Astrocyte of the spinal cord (primary cell): ENCODE measurements around the gene BRINP2.

Source experiments
- DNase-seq: peaks from one replicate; pipeline ENCODE4 v3.0.0; 2011; ENCODE audit warnings: low read depth, low spot score
- H3K4me3 ChIP-seq: 2 replicates; pipeline ENCODE4 v1.5.1; 2011; ENCODE audit warnings: low read depth, mild to moderate bottlenecking, low read length, moderate library complexity
- CTCF ChIP-seq: IDR thresholded peaks from 2 replicates; pipeline ENCODE4 v1.5.1; 2012; ENCODE audit warnings: low read depth, mild to moderate bottlenecking, low read length, inconsistent platforms
- in situ Hi-C: cut with HindIII; loops from 2 replicates; pipeline ENCODE4 v1.10.0; 2017; ENCODE audit warnings: low sequenced_read_pairs

The BRINP2 gene

DNA sequence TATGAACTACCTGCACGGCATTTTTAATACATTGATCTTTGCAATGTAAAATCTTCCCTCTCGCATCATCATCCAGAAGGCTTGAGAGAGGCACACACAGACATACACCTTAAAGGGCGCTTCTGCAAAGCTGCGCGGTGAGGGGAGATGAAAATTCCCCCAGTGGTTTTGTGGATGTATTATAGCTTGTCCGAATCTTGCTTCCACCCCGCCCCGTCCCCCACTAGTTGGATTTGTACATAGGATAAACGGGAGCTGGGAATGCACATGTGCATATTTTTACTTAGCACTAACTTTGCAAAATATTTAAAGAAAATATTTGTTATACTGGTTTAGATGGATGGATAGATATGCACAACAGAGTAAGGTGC, 5.7 kb upstream of the BRINP2 start:
- TF ChIP-seq CTCF = no peak
- in situ Hi-C loops = no loop called here
- H3K4me3 ChIP-seq = peak overlapping the region; percentile 23
- DNase-seq = no peak

- no peak for TF ChIP-seq CTCF
- no peak overlapping the region for H3K4me3 ChIP-seq
- in situ Hi-C loops = no loop called here
- DNase-seq = no peak
These were observed 872 bp downstream of the BRINP2 start for GRCh38 chr1:177171536-177172123.

GRCh38 chr1:177172272-177172671, 1.5 kb downstream of the BRINP2 start:
- DNase-seq = no peak
- in situ Hi-C loops = no loop called here
- no peak overlapping the region for H3K4me3 ChIP-seq
- TF ChIP-seq CTCF = no peak

DNA sequence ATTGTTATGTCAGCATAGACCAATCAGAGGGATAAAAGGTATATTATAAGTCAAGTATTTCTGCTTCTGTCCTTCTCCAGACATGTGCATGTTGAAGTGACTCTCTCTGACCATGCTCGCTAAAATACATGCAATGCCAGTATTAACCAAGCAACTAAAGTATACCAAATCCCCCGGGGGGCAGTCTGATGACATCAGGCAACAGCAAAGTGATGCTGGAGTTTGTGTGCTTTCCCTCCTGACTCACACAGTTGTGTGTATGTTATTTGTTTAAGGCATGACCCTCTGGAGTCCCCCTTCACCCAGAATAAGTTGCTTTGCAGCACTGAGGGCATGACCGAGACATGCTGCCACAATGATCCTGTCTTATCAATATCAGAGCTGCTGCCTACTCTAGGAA, 2.1 kb downstream of the BRINP2 start:
- in situ Hi-C loops = no loop called here
- no peak for DNase-seq
- TF ChIP-seq CTCF = no peak
- no peak overlapping the region for H3K4me3 ChIP-seq

GRCh38 chr1:177173976-177174375, 3.2 kb downstream of the BRINP2 start:
- H3K4me3 ChIP-seq = no peak overlapping the region
- in situ Hi-C loops = no loop called here
- no peak for TF ChIP-seq CTCF
- no peak for DNase-seq

- H3K4me3 ChIP-seq = no peak overlapping the region
- no peak for TF ChIP-seq CTCF
- DNase-seq = no peak
- in situ Hi-C loops = no loop called here
These were observed 4.3 kb downstream of the BRINP2 start for GRCh38 chr1:177174921-177175634.

DNA sequence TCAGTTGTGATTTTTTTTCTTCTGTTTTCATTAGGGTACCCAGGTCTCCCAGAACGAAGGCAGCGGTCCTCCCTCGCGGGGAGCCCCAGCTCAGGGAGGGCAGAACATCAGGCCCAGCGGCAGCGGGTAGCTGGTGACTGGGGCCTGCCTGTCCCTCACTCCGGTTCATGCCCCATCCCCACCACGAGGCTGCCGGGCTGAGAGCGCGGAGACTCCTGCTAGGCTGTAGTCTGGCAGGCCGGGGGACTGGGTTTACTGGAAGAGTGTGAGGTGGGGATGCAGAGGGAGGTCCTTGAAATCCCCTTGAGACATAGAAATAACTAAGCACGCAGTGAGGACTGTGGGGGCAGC, 10.5 kb downstream of the BRINP2 start:
- no peak for TF ChIP-seq CTCF
- no peak for DNase-seq
- H3K4me3 ChIP-seq = peak overlapping the region; percentile 17
- in situ Hi-C loops = no loop called here
